GM21360 (cell line): ENCODE measurements around the gene AIPL1.

Experiments used
- ATAC-seq: cut with Tn5 transposase; IDR thresholded peaks from one replicate; pipeline ENCODE4 v1.9.1; 2021; ENCODE audit warnings: mild to moderate bottlenecking, moderate library complexity; ENCODE audit not compliant: unreplicated experiment

AIPL1 gene

DNA sequence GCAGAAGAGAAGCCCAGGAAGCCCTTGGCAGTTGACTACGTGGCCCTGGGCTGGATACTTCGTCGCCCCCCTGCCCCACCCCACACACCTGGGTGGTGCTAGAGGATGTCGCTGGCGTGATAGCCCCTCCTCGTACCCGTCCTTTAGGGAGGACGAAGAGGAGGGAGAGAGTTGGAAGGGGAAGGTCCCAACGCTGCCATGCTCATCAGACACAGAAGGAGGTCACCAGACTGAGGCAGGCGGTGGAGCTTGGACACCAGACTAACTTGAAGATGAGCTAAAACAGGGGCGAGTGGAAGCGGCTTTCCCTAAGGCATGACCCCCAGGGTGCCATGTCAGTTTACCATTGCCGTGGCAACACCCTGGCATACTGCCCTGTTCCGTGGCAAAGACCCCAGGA, 11.0 kb downstream of the AIPL1 start:
- ATAC-seq, result no peak

DNA sequence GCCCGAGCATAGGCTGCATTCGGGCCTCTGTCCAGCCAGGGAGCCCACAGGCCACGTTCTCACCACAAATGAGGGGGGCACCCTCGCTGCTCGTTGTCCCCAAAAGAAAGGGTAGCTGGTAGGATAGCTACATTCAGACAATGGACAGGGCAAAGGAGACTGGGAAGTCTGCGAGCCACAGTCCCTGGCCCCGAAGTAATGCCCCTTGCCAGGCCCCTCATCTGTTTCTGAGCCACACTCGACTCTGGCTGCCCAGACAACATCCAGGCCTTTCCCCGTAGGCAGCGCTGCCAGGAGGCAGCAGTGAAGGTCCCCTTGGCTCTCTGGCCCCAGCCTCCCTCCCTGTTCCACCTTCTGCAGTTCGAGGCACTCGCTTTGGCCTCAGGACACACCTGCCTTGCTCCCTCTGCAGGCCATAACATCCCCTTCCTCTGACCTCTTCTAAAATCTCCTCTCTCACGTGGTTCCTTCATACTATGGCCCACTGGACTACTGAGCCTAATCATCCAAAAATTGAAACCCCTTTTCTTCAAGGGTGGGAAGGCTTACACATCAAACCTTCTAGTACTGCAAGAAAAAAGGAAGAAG, 12.2 kb downstream of the AIPL1 start:
- no peak for ATAC-seq

DNA sequence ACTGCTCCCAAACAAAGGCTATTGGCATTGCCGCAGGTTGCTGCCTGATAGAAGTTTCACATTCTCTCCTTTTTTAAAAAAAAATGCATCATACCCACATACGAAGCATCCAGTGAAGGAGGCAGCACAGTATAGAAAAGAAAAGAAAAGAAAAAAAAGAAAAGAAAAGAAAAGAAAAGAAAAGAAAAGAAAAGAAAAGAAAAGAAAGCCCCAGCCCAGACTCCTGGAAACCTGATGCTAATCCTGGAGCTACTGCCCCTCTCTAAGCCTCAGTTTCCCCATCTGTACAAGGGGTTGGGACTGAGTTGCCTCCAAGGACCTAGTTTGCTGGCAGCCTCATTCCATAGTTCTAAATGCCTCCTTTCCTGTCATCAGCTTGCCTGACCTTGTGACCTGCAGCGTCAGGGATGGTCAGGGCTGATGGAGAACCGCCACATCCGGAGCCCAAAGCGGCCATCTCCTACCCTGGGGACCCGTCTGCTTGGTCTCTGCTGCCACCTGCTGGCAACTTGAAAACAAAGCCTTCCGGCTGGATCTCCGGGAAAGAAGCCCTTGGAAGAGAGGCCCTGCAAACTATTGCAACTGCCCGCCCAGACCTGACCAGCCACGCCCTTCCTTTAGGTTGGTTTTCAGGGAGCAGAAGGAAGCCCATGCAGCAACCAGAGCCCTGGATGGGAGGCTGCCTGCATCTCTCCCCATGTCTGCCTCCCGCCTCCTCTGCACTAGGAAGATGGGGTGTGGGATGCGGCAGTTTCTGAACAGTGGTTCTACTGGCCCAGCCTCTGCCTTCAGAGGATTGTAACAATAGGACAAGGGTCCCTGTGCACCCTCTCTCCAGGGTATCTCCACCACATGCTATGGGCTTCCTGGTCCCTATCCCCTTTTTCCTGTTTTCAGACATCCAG, 13.0 kb downstream of the AIPL1 start:
- ATAC-seq, result no peak

DNA sequence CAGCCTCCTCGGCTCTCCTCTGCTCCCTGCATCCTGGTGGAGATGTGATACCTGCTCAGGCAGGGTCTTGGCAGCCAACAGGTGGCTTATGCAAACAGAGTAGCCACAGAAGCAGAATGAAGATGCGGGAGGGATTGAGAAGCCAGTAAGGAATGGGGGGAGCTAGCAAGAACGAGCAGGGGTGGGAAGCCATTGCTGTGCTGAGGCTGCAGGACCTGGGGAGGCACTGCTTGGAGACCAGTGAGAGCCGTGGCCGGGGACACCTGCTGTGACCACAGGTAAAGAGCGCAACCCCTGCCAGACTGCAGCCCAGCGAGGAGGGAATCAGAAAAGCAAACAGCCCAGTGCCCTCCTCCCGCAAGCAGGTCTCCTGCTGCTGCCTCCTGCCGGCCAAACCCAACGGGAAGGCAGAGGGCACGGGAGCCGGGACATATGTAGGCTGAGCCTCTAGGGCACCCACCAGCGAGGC, 14.7 kb downstream of the AIPL1 start:
- no peak for ATAC-seq

DNA sequence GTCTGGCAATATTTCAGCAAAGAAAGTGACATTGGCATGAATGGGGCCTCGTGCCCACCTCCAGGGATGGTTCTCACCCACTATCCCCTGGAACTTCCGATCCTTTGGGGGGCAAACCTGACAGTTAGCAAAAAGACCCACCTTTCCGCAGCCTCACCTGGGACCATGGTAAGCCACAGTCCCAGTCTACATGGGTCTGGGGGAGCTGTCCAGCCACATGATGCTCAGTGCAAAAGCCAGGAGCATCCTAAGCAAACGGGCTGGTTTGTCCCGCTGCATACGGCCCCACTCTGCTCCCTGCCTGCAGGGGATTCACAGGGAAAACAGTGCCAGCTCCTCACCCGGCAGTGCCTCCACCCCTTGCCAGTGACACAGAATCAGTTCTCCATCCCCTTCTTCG, 19.3 kb downstream of the AIPL1 start:
- ATAC-seq, result no peak

DNA sequence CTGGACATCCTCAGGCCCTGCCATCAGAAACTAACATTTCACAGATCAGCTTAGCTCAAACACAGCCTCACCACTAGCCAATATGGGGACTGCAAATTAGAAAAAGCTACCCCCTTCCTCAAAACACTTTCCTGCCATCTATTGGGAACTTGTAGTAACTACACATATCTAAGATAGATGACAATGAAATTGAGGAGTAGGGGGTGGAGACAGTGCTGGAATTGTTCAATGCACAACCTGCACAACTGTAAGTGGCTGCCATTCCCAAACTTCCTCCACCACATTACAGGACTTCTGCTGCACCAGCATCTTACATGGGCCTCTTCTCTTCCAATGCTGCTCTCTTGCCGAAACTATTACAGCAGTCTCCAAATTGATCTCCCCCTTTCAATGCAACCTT, 21.9 kb downstream of the AIPL1 start:
- ATAC-seq, result no peak

DNA sequence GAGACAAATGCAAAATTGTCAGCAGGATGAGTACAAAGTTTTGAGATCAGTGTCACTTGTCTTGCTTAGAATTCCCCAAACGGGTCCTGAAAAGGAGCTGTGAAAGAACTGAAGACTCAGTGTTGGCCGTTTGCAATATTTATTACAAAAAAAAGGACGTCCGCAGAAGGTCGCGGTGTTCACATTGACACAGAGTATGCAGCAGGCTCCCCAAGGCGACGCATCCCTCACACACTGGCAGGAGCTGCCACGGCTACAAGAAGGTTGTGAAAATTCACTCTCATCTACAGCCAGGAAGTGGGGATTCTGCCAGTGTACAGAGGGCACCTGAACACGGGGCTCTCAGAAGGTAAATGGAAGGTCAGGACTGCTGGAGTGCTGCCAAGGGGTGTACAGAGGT, 26.2 kb downstream of the AIPL1 start:
- ATAC-seq, result no peak

DNA sequence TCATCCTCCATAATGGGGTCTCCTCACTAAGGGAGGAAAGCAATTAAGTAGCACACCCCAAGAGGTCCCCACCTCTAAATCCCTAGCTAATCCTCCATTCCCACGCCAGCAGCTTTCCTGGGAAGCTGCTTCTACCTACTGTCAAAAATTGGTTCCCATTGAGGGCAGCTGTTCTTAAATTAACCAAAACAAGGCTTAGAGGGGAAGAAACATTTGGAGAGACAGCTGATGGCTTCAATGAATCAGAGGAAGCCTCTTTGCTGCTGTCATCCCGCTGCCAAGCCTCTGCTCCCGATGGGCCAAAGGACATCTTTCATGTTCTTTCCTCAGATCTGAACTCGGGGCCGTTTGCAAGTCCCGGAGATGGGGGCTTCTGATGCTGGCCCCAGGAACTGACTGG, 26.6 kb downstream of the AIPL1 start:
- no peak for ATAC-seq

DNA sequence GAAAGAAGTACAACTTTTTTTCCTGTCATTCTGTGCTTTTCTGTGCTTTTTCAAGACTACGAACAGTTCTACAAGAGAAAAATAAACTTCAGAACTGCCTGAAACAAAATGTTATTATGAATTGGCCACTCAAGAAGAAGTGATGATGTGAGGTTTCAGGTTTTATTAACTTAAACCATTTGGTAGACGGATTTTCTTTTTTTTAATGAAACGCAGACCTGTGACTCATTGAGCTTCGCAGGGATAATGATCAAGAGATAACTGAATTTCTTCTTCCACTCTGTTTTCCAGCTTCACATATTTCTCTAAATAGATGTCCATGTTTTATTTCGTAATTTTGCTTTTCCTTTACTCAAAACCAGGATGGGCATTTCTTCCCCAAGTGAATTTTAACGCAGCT, 32.7 kb downstream of the AIPL1 start:
- ATAC-seq, result no peak

DNA sequence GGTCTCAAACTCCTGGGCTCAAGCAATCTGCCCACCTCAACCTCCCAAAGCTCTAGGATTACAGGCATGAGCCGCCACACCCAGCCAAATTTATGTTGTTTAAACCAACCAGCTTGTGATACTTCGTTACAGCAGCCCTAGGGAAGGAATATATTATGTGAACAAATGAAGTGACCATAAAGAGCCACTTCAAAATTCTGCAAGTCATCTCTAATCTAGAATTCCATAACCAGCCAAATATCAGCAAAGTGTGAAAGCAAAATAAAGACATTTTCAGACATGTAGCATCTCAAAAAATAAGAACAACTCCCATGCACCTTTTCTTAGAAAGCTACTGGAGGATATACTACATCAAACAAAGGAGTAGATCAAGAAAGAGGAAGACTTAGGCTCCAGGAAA, 36.0 kb downstream of the AIPL1 start:
- ATAC-seq, result no peak

DNA sequence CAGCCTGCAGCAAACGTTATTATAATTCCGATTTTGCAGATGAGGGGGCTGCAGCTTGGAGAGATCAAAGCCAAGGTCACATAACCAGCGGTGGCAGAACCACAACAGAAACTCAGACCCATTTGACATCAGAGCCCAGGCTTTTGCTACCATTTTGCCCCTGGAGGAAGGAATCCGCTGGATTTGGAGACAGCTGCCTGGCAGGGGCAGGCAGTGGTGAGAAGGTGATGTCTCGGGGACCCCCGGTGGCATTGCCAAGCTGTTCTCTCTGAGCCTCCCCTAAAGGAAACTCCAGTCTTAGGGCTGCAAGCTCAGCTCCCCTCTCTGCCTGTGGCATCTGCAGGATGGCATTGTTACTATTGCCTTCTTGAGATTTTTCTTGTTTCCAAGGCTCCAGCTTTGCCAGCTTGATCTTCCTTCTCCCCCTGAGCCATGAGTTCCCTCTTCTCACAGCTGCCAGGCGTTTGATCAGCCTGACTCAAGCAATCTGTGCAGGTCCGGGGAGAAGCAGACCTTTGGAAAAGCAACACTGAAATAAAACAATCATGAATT, 40.8 kb downstream of the AIPL1 start:
- ATAC-seq, result no peak

DNA sequence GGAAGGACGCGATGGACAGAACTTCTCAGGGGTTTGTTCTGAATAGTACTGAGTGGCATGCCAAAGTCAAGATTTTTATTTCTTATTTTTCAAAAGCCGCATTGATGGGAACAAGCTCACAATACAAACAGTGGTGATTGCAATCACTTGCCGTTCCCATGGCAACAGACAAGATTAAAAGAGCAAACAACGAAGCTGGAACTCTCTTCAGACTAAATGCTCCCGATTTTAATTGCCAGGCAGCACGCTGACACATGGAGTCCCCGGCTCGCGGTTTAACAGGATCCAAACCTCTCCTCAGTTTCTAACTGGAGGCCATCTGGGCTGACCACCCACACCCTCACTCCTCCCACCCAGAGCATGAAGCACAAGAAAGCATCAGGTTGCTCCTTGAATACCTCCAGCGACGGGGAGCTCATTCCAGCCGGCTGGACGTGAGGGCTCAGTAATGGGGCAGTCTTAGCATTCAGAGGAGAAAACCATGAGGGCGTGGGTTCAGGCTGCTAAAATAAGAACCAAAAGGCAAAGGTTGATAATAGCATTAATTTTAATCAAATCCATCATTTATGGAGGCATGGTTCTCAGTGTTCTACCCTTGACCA, 41.5 kb downstream of the AIPL1 start:
- no peak for ATAC-seq

DNA sequence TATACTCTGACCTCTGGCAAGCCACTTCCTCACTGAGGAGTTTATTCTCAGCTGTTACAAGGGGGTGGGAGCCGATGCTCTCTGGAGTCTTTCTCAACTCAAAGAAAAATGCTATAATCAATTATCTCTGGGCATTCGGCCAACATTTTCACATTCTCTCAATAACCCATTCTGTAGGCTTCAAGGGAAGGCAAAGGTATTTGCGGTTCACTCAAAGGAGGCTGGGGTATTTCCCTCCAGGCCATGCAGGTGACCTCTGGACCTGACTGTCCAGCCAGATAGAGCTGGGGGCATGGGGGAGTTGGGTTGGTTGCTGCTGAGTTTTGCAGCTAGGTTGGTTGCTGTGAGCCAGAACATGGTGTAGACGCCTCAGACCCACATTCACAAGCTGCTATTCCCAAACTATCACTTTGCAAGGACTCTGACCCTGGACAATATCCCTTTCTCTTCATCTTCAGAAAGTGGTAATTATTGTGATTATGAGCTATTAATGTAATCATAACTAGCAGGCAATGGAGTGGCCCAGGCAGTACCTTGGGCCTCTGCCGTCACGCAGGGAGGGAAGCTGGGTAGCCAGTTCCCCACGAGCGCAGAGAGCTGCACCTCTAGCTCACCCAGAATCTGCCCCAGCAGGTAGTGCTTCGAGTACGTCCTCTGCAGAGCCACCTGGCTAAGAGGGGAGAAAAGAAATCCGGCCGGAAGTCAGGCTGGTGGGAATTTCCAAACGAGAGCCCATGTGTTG, 42.1 kb downstream of the AIPL1 start:
- ATAC-seq, result no peak

DNA sequence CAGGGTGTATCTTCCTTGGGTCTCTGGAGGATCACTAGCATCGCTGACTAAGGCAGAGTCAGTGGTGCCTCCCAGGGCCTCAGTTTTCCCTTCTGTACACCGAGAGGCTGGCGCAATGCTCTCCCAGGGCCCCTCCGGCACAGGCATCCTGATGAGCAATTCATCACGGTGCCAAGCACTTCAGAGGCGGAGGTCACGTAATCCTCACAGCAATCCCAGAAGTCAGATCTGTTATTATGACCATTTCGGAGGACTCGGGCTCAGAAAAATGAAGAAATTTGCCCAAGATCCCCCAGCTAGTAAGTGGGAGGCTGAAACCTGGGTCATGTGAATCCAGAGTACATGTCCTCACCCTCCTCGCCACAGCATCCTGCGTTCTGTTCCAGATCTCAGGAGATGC, 46.5 kb downstream of the AIPL1 start:
- ATAC-seq, result no peak

DNA sequence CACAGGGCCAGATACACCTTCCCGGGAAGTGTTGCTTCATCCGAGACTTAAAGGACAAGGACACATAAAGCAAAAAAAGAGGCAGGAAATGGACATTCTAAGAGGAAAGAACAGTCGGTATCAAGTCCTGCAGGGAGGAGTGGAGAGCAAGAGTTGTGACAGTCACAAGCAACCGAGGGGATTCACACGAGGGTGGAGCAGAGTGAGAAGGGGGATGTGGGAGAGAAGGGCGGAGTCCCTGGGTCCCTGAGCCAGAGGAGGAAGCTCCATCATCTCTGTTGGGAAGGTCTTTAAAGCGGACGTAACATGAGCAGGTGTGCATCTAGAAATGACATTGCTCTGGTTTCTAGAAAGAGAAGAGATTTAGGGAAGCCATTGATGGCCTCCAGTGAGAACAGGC, 47.1 kb downstream of the AIPL1 start:
- no peak for ATAC-seq

DNA sequence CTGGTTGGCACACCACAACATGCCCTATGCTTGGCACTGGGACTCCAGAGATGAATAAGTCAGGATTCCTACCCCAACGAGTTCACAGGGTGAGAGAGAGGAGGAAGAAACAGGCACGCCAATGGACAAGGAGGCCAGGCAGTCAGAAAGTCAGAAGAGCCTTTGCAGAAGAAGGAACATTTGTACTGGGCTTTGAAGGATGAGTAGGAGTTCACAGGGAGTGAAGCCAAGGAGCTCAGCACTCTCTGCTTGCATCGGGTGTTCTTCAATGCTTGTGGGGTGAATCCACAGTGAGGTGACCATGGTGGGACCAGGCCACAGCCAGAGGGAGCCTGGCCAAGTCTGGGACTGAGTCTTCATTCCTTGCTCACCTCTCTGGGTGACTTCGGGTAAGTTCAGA, 47.5 kb downstream of the AIPL1 start:
- no peak for ATAC-seq

DNA sequence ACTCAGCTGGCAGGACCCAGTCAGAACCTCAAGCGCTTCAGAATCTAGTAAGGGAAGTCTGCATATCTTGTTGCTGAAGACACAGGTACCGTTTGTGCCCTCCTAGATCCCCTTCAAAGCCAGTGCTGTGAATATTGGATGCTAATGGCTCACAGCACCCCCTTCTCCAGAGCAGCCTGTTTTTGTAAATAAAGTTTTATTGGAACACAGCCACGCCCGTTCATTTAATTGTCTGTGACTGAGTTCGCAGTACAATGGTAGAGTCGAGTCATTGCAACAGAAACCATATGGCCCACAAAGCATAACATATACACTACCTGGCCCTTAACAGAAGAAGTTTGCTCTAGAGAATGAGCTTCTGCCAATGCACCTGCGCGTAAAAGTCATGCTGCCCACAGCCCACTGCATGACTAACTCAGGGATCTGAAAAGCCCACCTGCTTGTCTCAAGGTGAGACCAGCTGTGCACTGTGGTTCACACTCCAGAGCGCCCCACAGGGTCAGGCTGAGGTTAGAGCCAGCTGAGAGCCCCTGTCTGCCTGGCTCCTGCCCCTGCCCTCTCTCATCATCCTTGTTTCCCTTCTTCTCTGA, 48.8 kb downstream of the AIPL1 start:
- ATAC-seq, result no peak

DNA sequence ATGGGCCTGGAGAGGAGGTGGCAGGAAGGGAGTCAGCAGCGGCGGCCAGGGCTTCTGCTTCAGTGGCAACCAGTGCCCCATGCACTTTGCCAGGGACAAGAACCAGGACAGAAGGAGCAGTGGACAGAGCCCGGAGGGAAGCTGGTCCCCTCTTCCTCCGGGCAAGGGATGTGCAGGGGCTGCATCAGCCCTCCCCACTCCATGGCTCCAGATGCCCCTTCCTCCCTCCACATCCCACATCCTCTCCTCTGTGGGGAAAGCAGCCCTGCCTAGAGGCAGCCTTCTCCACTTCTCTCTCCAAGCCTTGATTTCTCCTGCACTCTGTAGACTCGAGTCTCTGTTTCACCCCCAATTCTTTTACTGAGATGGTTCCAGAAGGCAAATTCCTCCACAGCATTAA, 50.4 kb downstream of the AIPL1 start:
- ATAC-seq, result no peak

DNA sequence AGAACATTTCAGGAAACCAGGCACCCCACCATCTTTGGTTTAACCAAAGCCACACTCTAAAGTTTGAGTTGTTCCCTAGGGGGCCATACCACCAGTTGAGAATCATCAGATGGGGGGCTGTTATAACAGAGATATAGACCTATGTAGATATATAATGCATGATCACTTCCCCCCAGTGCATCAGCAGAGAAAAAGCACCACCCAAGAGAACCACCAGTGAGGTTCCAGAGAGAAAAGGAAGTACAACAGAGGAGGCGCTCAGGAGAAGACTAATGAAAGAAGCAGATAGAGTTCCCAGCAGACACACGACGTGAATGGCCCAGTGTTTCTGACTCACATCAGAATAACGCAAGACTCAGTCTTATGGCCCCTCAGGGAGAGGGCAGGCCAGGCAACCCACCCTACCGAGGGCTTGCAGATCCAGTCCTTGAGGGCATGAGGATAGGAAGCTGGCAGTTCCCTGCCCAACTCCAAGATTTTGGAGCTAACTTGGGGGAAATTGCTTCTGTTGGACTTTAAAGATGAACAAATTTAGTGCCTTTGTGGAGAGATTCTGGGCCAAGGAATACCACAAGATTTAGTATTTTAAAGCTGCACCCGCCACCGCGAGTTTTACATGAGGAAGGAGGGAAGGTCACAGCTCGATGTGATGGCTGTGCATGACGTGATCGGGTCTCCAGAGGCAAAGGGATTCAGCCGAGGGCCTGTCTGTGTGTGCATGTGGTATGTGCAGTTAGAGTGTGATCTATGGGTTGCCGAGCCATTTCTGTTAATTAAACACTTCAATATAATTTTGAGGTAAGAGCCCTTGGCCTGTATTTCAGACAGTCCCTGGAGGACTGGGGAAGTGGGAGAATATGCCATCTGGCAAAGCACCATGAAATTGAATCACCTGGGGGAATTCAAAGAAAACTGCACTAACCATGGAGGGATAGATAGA, 53.1 kb downstream of the AIPL1 start:
- no peak for ATAC-seq
